Measurements from ENCODE around the gene CBX1.
"Not testable (repeated sequence)": the region's sequence is repeated elsewhere in the genome, so short reads cannot be mapped to it uniquely, and the experiment has no call there.

The CBX1 gene

GRCh38 chr17:48077152-48077551, 24.1 kb downstream of the CBX1 start:
- not testable (repeated sequence) for H2BK120ac ChIP-seq (ENCODE audit: low read depth, low read length); H3K4me1 ChIP-seq (ENCODE audit: control insufficient read depth, low read depth, low read length); H2AK5ac ChIP-seq (ENCODE audit: low read length); H3K27me3 ChIP-seq (ENCODE audit: insufficient read depth, low read length, poor library complexity); H3K4me2 ChIP-seq (ENCODE audit: low read length); H3K4ac ChIP-seq (ENCODE audit: low read depth, low read length); H3K27ac ChIP-seq (ENCODE audit: low read depth, low read length); H2BK15ac ChIP-seq (replicated peaks; ENCODE audit: low read depth); H3K9ac ChIP-seq (ENCODE audit: low read length); H3K18ac ChIP-seq (ENCODE audit: low read length); H3K56ac ChIP-seq (ENCODE audit: low read length); H3K4me3 ChIP-seq (ENCODE audit: low read length); H4K8ac ChIP-seq (ENCODE audit: low read depth, low read length); H3K79me1 ChIP-seq (ENCODE audit: low read length); DNase-seq; H4K5ac ChIP-seq (ENCODE audit: low read length); H3K23ac ChIP-seq (ENCODE audit: low read length); H3K36me3 ChIP-seq (ENCODE audit: control insufficient read depth, insufficient read depth, low read length); H2BK5ac ChIP-seq (ENCODE audit: low read length)
- H3K79me2 ChIP-seq (ENCODE audit: control insufficient read depth, insufficient read depth, low read length): peaks cover 14% of the 10 kb centered on the region
- no CpG with 5 or more reads among the region's 10 CpGs for WGBS (ENCODE audit: extremely low coverage, insufficient coverage, low lambda C conversion rate)

- H4K5ac ChIP-seq (ENCODE audit: low read length): no peak overlapping the region
- H3K18ac ChIP-seq (ENCODE audit: low read length): no peak overlapping the region
- peak; percentile 75 for DNase-seq
- H3K27me3 ChIP-seq (ENCODE audit: insufficient read depth, low read length, poor library complexity): no peaks in the 10 kb centered on the region
- peaks cover 5% of the 10 kb centered on the region for H3K36me3 ChIP-seq (ENCODE audit: control insufficient read depth, insufficient read depth, low read length)
- no peaks in the 10 kb centered on the region for H3K4me1 ChIP-seq (ENCODE audit: control insufficient read depth, low read depth, low read length)
- no peak overlapping the region for H2BK15ac ChIP-seq (replicated peaks; ENCODE audit: low read depth)
- H2BK5ac ChIP-seq (ENCODE audit: low read length): no peak overlapping the region
- no peak overlapping the region for H3K56ac ChIP-seq (ENCODE audit: low read length)
- peaks cover 7% of the 10 kb centered on the region for H3K79me2 ChIP-seq (ENCODE audit: control insufficient read depth, insufficient read depth, low read length)
- H3K4ac ChIP-seq (ENCODE audit: low read depth, low read length): no peak overlapping the region
- WGBS (ENCODE audit: extremely low coverage, insufficient coverage, low lambda C conversion rate): no CpG with 5 or more reads among the region's 7 CpGs
- H2BK120ac ChIP-seq (ENCODE audit: low read depth, low read length): no peak overlapping the region
- no peak overlapping the region for H3K27ac ChIP-seq (ENCODE audit: low read depth, low read length)
- H3K4me2 ChIP-seq (ENCODE audit: low read length): no peak overlapping the region
- no peak overlapping the region for H3K23ac ChIP-seq (ENCODE audit: low read length)
- no peak overlapping the region for H4K8ac ChIP-seq (ENCODE audit: low read depth, low read length)
- no peak overlapping the region for H3K9ac ChIP-seq (ENCODE audit: low read length)
- no peak overlapping the region for H2AK5ac ChIP-seq (ENCODE audit: low read length)
- H3K79me1 ChIP-seq (ENCODE audit: low read length): no peaks in the 10 kb centered on the region
- no peak overlapping the region for H3K4me3 ChIP-seq (ENCODE audit: low read length)
These were observed 26.8 kb downstream of the CBX1 start for GRCh38 chr17:48074322-48075081.

DNA sequence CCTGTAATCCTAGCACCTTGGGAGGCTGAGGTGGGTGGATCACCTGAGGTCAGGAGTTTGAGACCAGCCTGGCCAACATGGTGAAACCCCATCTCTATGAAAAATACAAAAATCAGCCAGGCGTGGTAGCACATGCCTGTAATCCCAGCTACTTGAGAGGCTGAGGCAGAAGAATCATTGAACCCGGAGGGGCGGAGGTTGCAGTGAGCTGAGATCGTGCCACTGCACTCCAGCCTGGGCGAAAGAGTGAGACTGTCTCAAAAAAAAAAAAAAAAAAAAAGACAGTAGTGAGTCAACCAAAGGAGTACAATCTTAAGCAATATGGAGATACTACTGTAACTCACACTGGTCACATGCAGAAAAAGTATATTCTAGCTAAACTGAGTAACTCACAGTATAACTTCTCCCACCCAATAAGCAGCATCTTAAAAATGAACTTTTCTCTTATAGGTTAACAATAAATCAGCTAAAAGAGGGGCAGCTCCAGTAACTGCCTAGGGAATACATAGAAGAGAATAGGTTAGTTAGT, 27.6 kb downstream of the CBX1 start:
- WGBS (ENCODE audit: extremely low coverage, insufficient coverage, low lambda C conversion rate): no CpG with 5 or more reads among the region's 5 CpGs
- H3K4ac ChIP-seq (ENCODE audit: low read depth, low read length); H3K27me3 ChIP-seq (ENCODE audit: insufficient read depth, low read length, poor library complexity); H2BK5ac ChIP-seq (ENCODE audit: low read length); H3K4me1 ChIP-seq (ENCODE audit: control insufficient read depth, low read depth, low read length); H3K79me2 ChIP-seq (ENCODE audit: control insufficient read depth, insufficient read depth, low read length); H3K79me1 ChIP-seq (ENCODE audit: low read length); H2BK120ac ChIP-seq (ENCODE audit: low read depth, low read length); H3K9ac ChIP-seq (ENCODE audit: low read length); H3K56ac ChIP-seq (ENCODE audit: low read length); H4K5ac ChIP-seq (ENCODE audit: low read length); H4K8ac ChIP-seq (ENCODE audit: low read depth, low read length); H2AK5ac ChIP-seq (ENCODE audit: low read length); H3K4me3 ChIP-seq (ENCODE audit: low read length); H3K4me2 ChIP-seq (ENCODE audit: low read length); H3K23ac ChIP-seq (ENCODE audit: low read length); H3K27ac ChIP-seq (ENCODE audit: low read depth, low read length); DNase-seq; H3K18ac ChIP-seq (ENCODE audit: low read length); H3K36me3 ChIP-seq (ENCODE audit: control insufficient read depth, insufficient read depth, low read length); H2BK15ac ChIP-seq (replicated peaks; ENCODE audit: low read depth): not testable (repeated sequence)

GRCh38 chr17:48072811-48073210, 28.5 kb downstream of the CBX1 start:
- H3K4me1 ChIP-seq (ENCODE audit: control insufficient read depth, low read depth, low read length); H2AK5ac ChIP-seq (ENCODE audit: low read length); H3K18ac ChIP-seq (ENCODE audit: low read length); H2BK15ac ChIP-seq (replicated peaks; ENCODE audit: low read depth); H3K79me1 ChIP-seq (ENCODE audit: low read length); H3K27ac ChIP-seq (ENCODE audit: low read depth, low read length); H3K4ac ChIP-seq (ENCODE audit: low read depth, low read length); H3K36me3 ChIP-seq (ENCODE audit: control insufficient read depth, insufficient read depth, low read length); H2BK5ac ChIP-seq (ENCODE audit: low read length); H4K5ac ChIP-seq (ENCODE audit: low read length); H3K23ac ChIP-seq (ENCODE audit: low read length); DNase-seq; H3K4me3 ChIP-seq (ENCODE audit: low read length); H3K56ac ChIP-seq (ENCODE audit: low read length); H3K27me3 ChIP-seq (ENCODE audit: insufficient read depth, low read length, poor library complexity); H3K79me2 ChIP-seq (ENCODE audit: control insufficient read depth, insufficient read depth, low read length); H4K8ac ChIP-seq (ENCODE audit: low read depth, low read length); H2BK120ac ChIP-seq (ENCODE audit: low read depth, low read length); H3K9ac ChIP-seq (ENCODE audit: low read length); H3K4me2 ChIP-seq (ENCODE audit: low read length): not testable (repeated sequence)
- WGBS (ENCODE audit: extremely low coverage, insufficient coverage, low lambda C conversion rate): no CpG with 5 or more reads among the region's 9 CpGs

GRCh38 chr17:48071654-48072053, 29.6 kb downstream of the CBX1 start:
- Histone ChIP-seq H3K18ac (ENCODE audit: low read length) (no peak overlapping the region), H2BK15ac (replicated peaks; ENCODE audit: low read depth) (no peak overlapping the region), H3K79me1 (ENCODE audit: low read length) (no peaks in the 10 kb centered on the region), H3K27me3 (ENCODE audit: insufficient read depth, low read length, poor library complexity) (no peaks in the 10 kb centered on the region), H3K9ac (ENCODE audit: low read length) (no peak overlapping the region), H2BK5ac (ENCODE audit: low read length) (no peak overlapping the region), H4K5ac (ENCODE audit: low read length) (no peak overlapping the region), H3K56ac (ENCODE audit: low read length) (no peak overlapping the region), H3K4me3 (ENCODE audit: low read length) (no peak overlapping the region), H3K36me3 (ENCODE audit: control insufficient read depth, insufficient read depth, low read length) (peaks cover 8% of the 10 kb centered on the region), H3K4ac (ENCODE audit: low read depth, low read length) (no peak overlapping the region), H2BK120ac (ENCODE audit: low read depth, low read length) (no peak overlapping the region), H3K79me2 (ENCODE audit: control insufficient read depth, insufficient read depth, low read length) (no peaks in the 10 kb centered on the region), H4K8ac (ENCODE audit: low read depth, low read length) (no peak overlapping the region), H3K4me2 (ENCODE audit: low read length) (no peak overlapping the region), H3K27ac (ENCODE audit: low read depth, low read length) (no peak overlapping the region), H3K4me1 (ENCODE audit: control insufficient read depth, low read depth, low read length) (no peaks in the 10 kb centered on the region), H3K23ac (ENCODE audit: low read length) (no peak overlapping the region), H2AK5ac (ENCODE audit: low read length) (no peak overlapping the region)
- no peak for DNase-seq
- no CpG with 5 or more reads among the region's 2 CpGs for WGBS (ENCODE audit: extremely low coverage, insufficient coverage, low lambda C conversion rate)

DNA sequence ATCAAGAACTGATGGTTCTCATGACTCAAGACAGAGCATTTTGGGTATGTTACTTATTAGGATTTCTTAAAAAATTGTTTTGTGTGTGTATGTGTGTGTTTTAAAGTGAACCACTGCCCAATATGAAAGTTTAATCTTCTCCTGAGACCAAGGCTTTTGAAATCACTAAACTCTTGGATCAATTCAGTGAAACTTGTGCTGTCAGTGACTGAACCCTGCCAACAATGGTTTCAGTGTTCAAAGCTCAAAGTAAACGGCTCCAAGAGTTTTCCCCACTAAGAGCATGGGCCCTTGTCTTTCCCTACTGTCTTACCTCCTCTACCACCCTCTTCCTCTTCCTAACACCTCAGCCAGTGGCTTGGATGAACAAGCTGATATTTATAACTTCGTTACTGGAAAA, 31.1 kb downstream of the CBX1 start:
- Histone ChIP-seq H2AK5ac (ENCODE audit: low read length) (no peak overlapping the region), H3K27me3 (ENCODE audit: insufficient read depth, low read length, poor library complexity) (no peaks in the 10 kb centered on the region), H2BK5ac (ENCODE audit: low read length) (no peak overlapping the region), H3K36me3 (ENCODE audit: control insufficient read depth, insufficient read depth, low read length) (peaks cover 11% of the 10 kb centered on the region), H3K79me1 (ENCODE audit: low read length) (no peaks in the 10 kb centered on the region), H2BK120ac (ENCODE audit: low read depth, low read length) (no peak overlapping the region), H3K4me3 (ENCODE audit: low read length) (no peak overlapping the region), H3K27ac (ENCODE audit: low read depth, low read length) (no peak overlapping the region), H2BK15ac (replicated peaks; ENCODE audit: low read depth) (no peak overlapping the region), H3K56ac (ENCODE audit: low read length) (no peak overlapping the region), H3K4me1 (ENCODE audit: control insufficient read depth, low read depth, low read length) (no peaks in the 10 kb centered on the region), H4K8ac (ENCODE audit: low read depth, low read length) (no peak overlapping the region), H3K18ac (ENCODE audit: low read length) (no peak overlapping the region), H3K79me2 (ENCODE audit: control insufficient read depth, insufficient read depth, low read length) (no peaks in the 10 kb centered on the region), H3K9ac (ENCODE audit: low read length) (no peak overlapping the region), H3K4me2 (ENCODE audit: low read length) (no peak overlapping the region), H4K5ac (ENCODE audit: low read length) (no peak overlapping the region), H3K4ac (ENCODE audit: low read depth, low read length) (no peak overlapping the region), H3K23ac (ENCODE audit: low read length) (no peak overlapping the region)
- no peak for DNase-seq
- no CpG with 5 or more reads among the region's 2 CpGs for WGBS (ENCODE audit: extremely low coverage, insufficient coverage, low lambda C conversion rate)

Measured in mesendoderm (in vitro differentiated cells).